Measurements from ENCODE around the gene TLR6.

DNA sequence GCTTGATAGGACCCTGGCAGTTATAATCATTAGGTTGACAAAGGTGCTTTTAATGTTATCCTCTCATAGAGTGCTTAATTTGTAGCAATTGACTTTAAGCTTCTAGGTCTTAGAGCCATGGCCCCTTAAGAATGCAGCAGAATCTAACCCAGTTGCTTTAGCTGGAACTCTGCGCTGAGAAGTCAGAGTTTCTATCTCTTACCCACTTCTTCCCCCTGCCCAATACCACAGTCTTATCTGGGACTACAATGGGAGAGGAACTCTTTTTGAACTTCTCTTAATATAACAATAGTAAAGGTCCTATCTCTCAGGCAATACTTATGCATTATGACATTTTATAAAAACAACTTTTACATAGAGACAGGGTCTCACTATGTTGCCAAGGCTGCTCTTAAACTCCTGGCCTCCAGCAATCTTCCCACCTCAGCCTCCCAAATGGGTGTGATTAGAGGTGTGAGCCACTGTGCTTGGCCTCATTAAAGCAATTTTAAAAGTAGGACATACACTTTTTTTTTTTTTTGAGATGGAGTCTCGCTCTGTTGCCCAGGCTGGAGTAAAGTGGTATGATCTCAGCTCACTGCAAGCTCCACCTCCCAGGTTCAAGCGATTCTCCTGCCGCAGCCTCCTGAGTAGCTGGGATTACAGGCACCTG lies 75.7 kb downstream of the TLR6 start:
- no peak for TF ChIP-seq ZFP30 (CRISPR knock-in tag; IDR thresholded peaks at IDR 0.05)
- TF ChIP-seq BACH2 (CRISPR knock-in tag; IDR thresholded peaks at IDR 0.05; ENCODE audit: borderline replicate concordance) = no peak
- no peak for TF ChIP-seq RARB (CRISPR knock-in tag; IDR thresholded peaks at IDR 0.05)

All from SK-N-SH treated with all-trans-retinoic acid at 6 μM for 48 hours (cell line).